ENCODE data around the gene CMTM8.

GRCh38 chr3:32240159-32240545, 1.7 kb downstream of the CMTM8 start:
- no peak for TF ChIP-seq GATA2 (IDR thresholded peaks at IDR 0.05; ENCODE audit: low read depth, low read length)
- TF ChIP-seq GATA3 (IDR thresholded peaks at IDR 0.05; ENCODE audit: low read depth, low read length), result no peak
